B cell (primary cell): ENCODE measurements around the gene CDC42SE1. TPM values are rescaled to one million over a fixed set of nuclear protein-coding genes. Genes with fewer than 3 reads are reported as not detected.
A peak's percentile ranks its signal among the peaks of the same experiment; 100 is the strongest.

Source experiments
- ATAC-seq: fragments of 200-7000 bp; cut with Tn5 transposase; one replicate; pipeline ENCODE4 v1.10.0; 2021; ENCODE audit warnings: low read depth, mild to moderate bottlenecking, moderate number of reproducible peaks, moderate library complexity
- CTCF ChIA-PET: fragments of 350-600 bp; sonication (Branson Sonifier 250); formaldehyde crosslinking; loops from one replicate; lab custom pipeline; 2021; ENCODE audit warnings: antibody characterized with exemption, inconsistent platforms; lab: Charles Lee
- POLR2A ChIA-PET: fragments of 350-600 bp; sonication (Branson Sonifier 250); formaldehyde crosslinking; loops from one replicate; lab custom pipeline; 2021; ENCODE audit warnings: antibody characterized with exemption; lab: Charles Lee
- DNase-seq: peaks from one replicate; pipeline ENCODE4 v3.0.0; 2013
- H2AFZ ChIP-seq: 2 replicates; pipeline ENCODE4 v1.6.1; 2012; ENCODE audit warnings: mild to moderate bottlenecking, low read depth, low read length; ENCODE audit not compliant: insufficient read depth, poor library complexity, severe bottlenecking
- H3K27ac ChIP-seq, 2 donors: 1 replicate in 1 of 2; 2 replicates in 1 of 2; pipeline ENCODE4 v1.5.1; 2012 to 2013; ENCODE audit warnings: low read length in 2 of 2, mild to moderate bottlenecking in 2 of 2, moderate library complexity in 1 of 2
- H3K27me3 ChIP-seq, 4 experiments: fragments of 200-600 bp in 1 of 4; sonication (generic) in 1 of 4; replicated peaks in 1 of 4; 1 replicate in 2 of 4; 2 replicates in 2 of 4; pipeline versions ENCODE4 v1.6.1 to v1.7.0; 2013 to 2016; ENCODE audit warnings: low read length in 3 of 4, mild to moderate bottlenecking in 2 of 4, mixed read lengths in 1 of 4, moderate library complexity in 1 of 4; ENCODE audit not compliant: insufficient read depth in 4 of 4, control insufficient read depth in 3 of 4; ENCODE audit errors: control extremely low read depth in 1 of 4
- H3K36me3 ChIP-seq, 2 experiments: replicated peaks in 1 of 2; 1 replicate in 1 of 2; 2 replicates in 1 of 2; pipeline versions ENCODE4 v1.6.1 to v1.7.1; 2013; ENCODE audit warnings: low read length in 1 of 2; ENCODE audit not compliant: insufficient read depth in 2 of 2, control insufficient read depth in 1 of 2; ENCODE audit errors: control extremely low read depth in 1 of 2, extremely low read depth in 1 of 2
- H3K4me1 ChIP-seq, 2 donors: fragments of 200-600 bp in 1 of 2; sonication (generic) in 1 of 2; 1 replicate in 1 of 2; 2 replicates in 1 of 2; pipeline versions ENCODE4 v1.5.1 to v1.6.1; 2013 to 2017; ENCODE audit warnings: low read length in 2 of 2; ENCODE audit not compliant: control insufficient read depth in 2 of 2, insufficient read depth in 2 of 2
- H3K4me2 ChIP-seq: replicated peaks from 2 replicates; pipeline ENCODE3; 2012; ENCODE audit warnings: mild to moderate bottlenecking, low read depth, low read length; ENCODE audit not compliant: poor library complexity, severe bottlenecking
- H3K4me3 ChIP-seq, 5 experiments: fragments of 200-600 bp in 1 of 5; sonication (generic) in 1 of 5; 1 replicate in 3 of 5; 2 replicates in 2 of 5; pipeline versions ENCODE4 v1.5.1 to v1.7.0; 2011 to 2016; ENCODE audit warnings: low read length in 4 of 5, mild to moderate bottlenecking in 4 of 5, low read depth in 2 of 5, control low read depth in 1 of 5, moderate library complexity in 1 of 5; ENCODE audit not compliant: insufficient read depth in 1 of 5; ENCODE audit errors: control extremely low read depth in 1 of 5, extremely low read depth in 1 of 5
- H3K79me2 ChIP-seq: fragments of 200-600 bp; sonication (generic); one replicate; pipeline ENCODE4 v1.6.0; 2016; ENCODE audit warnings: low read length; ENCODE audit not compliant: control insufficient read depth, insufficient read depth
- H3K9ac ChIP-seq: fragments of 200-600 bp; sonication (generic); 2 replicates; pipeline ENCODE4 v1.6.1; 2017; ENCODE audit warnings: mild to moderate bottlenecking, low read length, moderate library complexity
- H3K9me3 ChIP-seq, 3 donors: one replicate each; pipeline versions ENCODE4 v1.6.1 to v1.7.1; 2013; ENCODE audit warnings: low read length in 2 of 3; ENCODE audit not compliant: control insufficient read depth in 2 of 3, insufficient read depth in 1 of 3; ENCODE audit errors: control extremely low read depth in 1 of 3
- H4K20me1 ChIP-seq: 2 replicates; pipeline ENCODE4 v1.6.0; 2012; ENCODE audit warnings: mild to moderate bottlenecking, low read length; ENCODE audit not compliant: insufficient read depth, control insufficient read depth, poor library complexity, severe bottlenecking
- H3K27ac Mint-ChIP-seq: one replicate; pipeline ENCODE4 v1.8.0; 2021; ENCODE audit warnings: mixed read lengths
- H3K27me3 Mint-ChIP-seq: one replicate; pipeline ENCODE4 v1.8.0; 2021; ENCODE audit warnings: mixed read lengths
- H3K4me1 Mint-ChIP-seq: one replicate; pipeline ENCODE4 v1.8.0; 2021; ENCODE audit warnings: mixed read lengths
- H3K4me3 Mint-ChIP-seq: one replicate; pipeline ENCODE4 v1.8.0; 2021; ENCODE audit warnings: mixed read lengths
- H3K9me3 Mint-ChIP-seq: one replicate; pipeline ENCODE4 v1.8.0; 2022; ENCODE audit warnings: mixed read lengths; ENCODE audit not compliant: insufficient read depth
- EZH2 ChIP-seq: IDR thresholded peaks from 2 replicates; pipeline ENCODE4 v1.6.1; 2012; ENCODE audit warnings: borderline replicate concordance, low read depth, mild to moderate bottlenecking, moderate library complexity, low read length; ENCODE audit not compliant: insufficient read depth, poor library complexity, severe bottlenecking
- WGBS: methylation state at CpG from one replicate; pipeline ENCODE4 v1.1.5; 2013; ENCODE audit warnings: missing lambda C conversion rate; ENCODE audit not compliant: insufficient coverage; 5-methylcytosine and 5-hydroxymethylcytosine counted together
- intact Hi-C: fragments of 100-400 bp; cut with micrococcal nuclease; formaldehyde crosslinking; loops from one replicate; pipeline ENCODE4 v1.10.0; 2022
- polyA plus RNA-seq: library from polyadenylated mRNA; depleted of rRNA; stranded (reverse); fragments of >200 nt; gene quantifications from 2 replicates; pipeline ENCODE4 v1.2.3, GENCODE V29; 2012
- total RNA-seq, 2 donors: library from RNA; stranded (reverse); fragments of 120-200 nt in 1 of 2; gene quantifications; 1 replicate in 1 of 2; 2 replicates in 1 of 2; pipeline versions ENCODE4 v1.2.3 to v1.2.4, GENCODE V29; 2013 to 2022
- TF ChIP-seq, protein P1 (sequence below): fragments of 200-600 bp; IDR thresholded peaks from one replicate; pipeline ENCODE4 v1.8.0; 2022; ENCODE audit warnings: antibody characterized with exemption, mild to moderate bottlenecking

Gene CDC42SE1
- total and polyA plus RNA-seq, 2 donors (not counting 1 experiment from before 2014, with no cell fraction given), result 238 to 366 TPM

DNA sequence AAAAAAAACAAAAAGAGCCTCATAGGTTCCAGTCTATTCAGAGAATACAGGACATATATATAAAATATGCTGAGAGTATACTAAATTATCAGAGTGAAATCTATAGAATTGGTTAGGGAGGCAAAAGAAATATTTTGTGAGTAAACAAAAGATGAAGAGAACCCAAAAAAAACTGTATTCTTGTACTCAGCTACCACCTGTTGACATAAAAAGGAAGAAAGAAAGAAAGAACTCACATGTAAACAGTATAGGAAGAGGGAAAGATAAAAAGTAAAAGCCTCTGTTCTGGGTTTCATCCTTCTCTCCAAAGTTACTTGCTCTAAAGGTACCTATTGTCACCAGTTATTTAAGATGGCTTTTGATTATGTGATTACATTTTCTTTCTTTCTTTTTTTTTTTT, 33.0 kb downstream of the CDC42SE1 start:
- TF ChIP-seq, protein P1, sequence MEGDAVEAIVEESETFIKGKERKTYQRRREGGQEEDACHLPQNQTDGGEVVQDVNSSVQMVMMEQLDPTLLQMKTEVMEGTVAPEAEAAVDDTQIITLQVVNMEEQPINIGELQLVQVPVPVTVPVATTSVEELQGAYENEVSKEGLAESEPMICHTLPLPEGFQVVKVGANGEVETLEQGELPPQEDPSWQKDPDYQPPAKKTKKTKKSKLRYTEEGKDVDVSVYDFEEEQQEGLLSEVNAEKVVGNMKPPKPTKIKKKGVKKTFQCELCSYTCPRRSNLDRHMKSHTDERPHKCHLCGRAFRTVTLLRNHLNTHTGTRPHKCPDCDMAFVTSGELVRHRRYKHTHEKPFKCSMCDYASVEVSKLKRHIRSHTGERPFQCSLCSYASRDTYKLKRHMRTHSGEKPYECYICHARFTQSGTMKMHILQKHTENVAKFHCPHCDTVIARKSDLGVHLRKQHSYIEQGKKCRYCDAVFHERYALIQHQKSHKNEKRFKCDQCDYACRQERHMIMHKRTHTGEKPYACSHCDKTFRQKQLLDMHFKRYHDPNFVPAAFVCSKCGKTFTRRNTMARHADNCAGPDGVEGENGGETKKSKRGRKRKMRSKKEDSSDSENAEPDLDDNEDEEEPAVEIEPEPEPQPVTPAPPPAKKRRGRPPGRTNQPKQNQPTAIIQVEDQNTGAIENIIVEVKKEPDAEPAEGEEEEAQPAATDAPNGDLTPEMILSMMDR, result no peak
- no peak for TF ChIP-seq EZH2
- no peak overlapping the region for H3K27ac ChIP-seq
- ChIA-PET CTCF (interaction anchor here (0.7 to 6.3 kb wide), 7 partner anchors 20 to 418 kb away, joined by 3 to 61 read pairs (median 11); partner anchors contain the start of genes CDC42SE1, GABPB2, MINDY1 and MLLT11), POLR2A (no interaction called here)
- H3K79me2 ChIP-seq, result no peaks in the 10 kb centered on the region
- H3K9me3 ChIP-seq, result no peaks in the 10 kb centered on the region
- Mint-ChIP-seq H3K27me3 (no peaks in the 10 kb centered on the region), H3K4me3 (no peak overlapping the region), H3K9me3 (no peaks in the 10 kb centered on the region), H3K27ac (no peak overlapping the region), H3K4me1 (peaks cover 6% of the 10 kb centered on the region)
- H3K4me3 ChIP-seq, result no peak overlapping the region
- intact Hi-C loops, result no loop called here
- no peak overlapping the region for H3K9ac ChIP-seq
- no peak overlapping the region for H2AFZ ChIP-seq
- no peaks in the 10 kb centered on the region for H4K20me1 ChIP-seq
- peaks cover 0 to 5% of the 10 kb centered on the region in 2 donors for H3K4me1 ChIP-seq
- no peaks in the 10 kb centered on the region for H3K27me3 ChIP-seq
- H3K36me3 ChIP-seq, result peaks cover 3 to 45% of the 10 kb centered on the region in 2 experiments
- no peak for DNase-seq
- no peak for ATAC-seq
- H3K4me2 ChIP-seq, result no peak overlapping the region

DNA sequence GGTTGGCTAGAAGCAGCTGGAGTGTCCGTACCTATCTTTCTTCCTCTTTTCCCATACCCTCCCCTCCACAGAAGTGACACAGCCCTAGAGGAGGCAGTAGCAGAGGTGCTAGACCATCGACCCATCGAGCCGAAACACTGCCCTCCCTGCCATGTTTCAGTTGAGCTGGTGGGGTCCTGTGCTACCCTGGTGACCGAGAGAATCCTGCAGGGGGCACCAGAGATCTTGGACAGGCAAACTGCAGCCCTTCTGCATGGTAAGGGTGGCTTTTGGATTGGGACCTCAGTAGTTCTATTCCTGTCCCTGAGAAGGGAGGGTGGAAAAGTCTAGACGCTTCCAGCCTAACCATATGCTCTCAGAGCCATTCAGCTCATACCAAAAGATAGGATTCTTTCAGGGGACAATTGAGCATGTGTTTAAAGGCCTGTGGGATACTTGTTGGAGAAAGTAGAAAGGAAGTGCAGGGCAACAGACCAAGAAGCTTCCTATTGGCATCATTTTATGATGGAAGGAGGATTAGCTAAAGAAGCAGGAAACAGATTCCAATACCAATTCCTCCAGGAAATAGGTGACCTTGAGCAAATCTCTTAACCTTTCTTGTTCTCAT, 34.8 kb downstream of the CDC42SE1 start:
- H3K79me2 ChIP-seq, result no peaks in the 10 kb centered on the region
- Mint-ChIP-seq H3K4me3 (no peak overlapping the region), H3K9me3 (no peaks in the 10 kb centered on the region), H3K27me3 (no peaks in the 10 kb centered on the region), H3K27ac (peak overlapping the region; percentile 72), H3K4me1 (peaks cover 6% of the 10 kb centered on the region)
- H3K27ac ChIP-seq, result no peak overlapping the region
- H2AFZ ChIP-seq, result peak overlapping the region; percentile 35
- TF ChIP-seq EZH2, result no peak
- TF ChIP-seq, protein P1, result peak; percentile 85
- 7% methylated on average over 3 of the region's 6 CpGs for WGBS
- H3K4me1 ChIP-seq, result peaks cover 0 to 5% of the 10 kb centered on the region in 2 donors
- DNase-seq (peak; percentile 86), ATAC-seq (peak; percentile 98)
- H3K36me3 ChIP-seq, result peaks cover 0 to 32% of the 10 kb centered on the region in 2 experiments
- no peaks in the 10 kb centered on the region for H3K27me3 ChIP-seq
- no peaks in the 10 kb centered on the region for H3K9me3 ChIP-seq
- H3K9ac ChIP-seq, result no peak overlapping the region
- POLR2A ChIA-PET, result interaction anchor here (0.6 to 1.0 kb wide), 5 partner anchors 24 to 153 kb away, joined by 3 to 12 read pairs (median 3); no protein-coding TSS in a partner anchor
- CTCF ChIA-PET, result interaction anchor here (0.5 to 6.3 kb wide), 35 partner anchors 13 to 228 kb away, joined by 3 to 61 read pairs (median 4); partner anchors contain the start of genes C1orf56, CDC42SE1, GABPB2 and MINDY1
- no peak overlapping the region for H3K4me3 ChIP-seq
- intact Hi-C loops, result loop anchor here (1.0 to 2.0 kb wide), 4 partner anchors 22 to 132 kb away; partner anchors contain the start of genes C1orf56, CDC42SE1, GABPB2 and TNFAIP8L2
- no peaks in the 10 kb centered on the region for H4K20me1 ChIP-seq
- peak overlapping the region; percentile 17 for H3K4me2 ChIP-seq
